Activated T-cell treated with anti-CD3 and anti-CD28 coated beads for 48 hours (primary cell): ENCODE results near the gene NEK10.

ENCODE experiments used
- DNase-seq: peaks from one replicate; pipeline ENCODE4 v3.0.0-alpha.2; 2020; ENCODE audit warnings: low read depth

The NEK10 gene

DNA sequence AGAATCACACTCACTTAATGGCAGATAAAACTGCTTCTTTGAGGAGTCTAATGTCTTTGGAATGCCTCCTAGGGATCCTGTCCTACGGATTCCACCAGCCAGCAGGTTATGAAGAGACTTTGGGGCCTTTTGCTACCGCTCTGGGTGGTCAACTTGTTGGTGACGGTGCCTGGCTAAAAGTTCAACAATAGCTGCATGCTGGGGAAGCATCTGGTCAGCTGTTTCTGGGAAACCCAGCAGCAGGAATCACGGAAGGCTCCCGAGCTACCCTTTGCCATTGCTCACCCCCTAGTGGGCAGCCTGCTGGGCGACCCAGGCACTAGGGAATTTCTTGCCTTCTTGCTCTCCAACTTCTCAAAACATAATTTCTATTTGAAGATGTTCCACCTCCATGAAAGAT is 263.3 kb downstream of the NEK10 start:
- DNase-seq: no peak

DNA sequence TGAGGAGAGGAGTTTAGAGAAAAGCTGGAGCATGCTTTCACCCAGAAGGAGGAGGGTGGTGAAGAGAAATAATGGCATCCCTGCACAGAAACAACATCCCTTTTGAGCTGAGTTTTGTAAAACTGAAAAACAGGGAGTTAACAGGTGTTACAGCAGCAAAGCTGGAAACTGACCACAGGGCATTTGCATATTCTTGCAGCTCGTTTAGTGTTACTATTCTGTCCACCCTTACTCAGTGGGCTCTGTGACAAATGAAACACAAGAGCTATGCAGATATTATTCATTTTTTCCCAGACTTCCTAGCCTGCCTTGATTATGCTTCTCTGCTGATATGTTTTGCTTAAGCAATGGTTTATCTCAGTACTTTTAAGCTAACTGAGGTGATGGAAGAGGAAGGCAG is 272.0 kb downstream of the NEK10 start:
- no peak for DNase-seq

DNA sequence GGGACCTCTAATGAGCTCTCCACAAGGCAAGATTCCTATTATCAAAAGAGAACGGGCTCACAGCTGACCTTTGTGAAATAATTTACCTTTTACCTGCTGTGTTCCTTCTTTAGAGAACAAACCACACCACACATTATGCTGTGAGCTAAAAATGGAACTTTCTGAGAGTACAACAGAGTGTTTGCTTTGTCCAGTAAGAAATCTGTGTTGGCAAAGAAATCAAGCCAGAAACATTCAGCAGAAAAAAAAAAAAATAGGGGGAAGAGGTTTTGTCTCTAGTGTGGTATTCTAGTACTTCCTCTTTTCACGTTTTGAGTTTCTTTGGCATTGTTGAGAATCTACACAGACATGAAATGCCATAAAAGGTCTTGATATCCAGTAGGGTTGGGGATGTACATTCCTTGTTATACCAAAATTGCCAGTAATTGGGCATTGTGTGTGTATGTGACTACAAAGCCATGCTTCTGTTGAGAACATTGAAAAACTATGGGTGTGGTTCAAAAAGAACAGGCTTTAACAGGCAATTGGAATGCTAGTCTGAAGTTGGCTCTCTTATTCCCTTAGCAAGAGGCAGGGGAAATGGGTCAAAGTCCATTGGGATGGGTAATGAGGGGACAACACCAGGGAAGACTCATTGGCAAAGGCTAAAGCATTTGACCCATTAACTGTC is 273.5 kb downstream of the NEK10 start:
- DNase-seq: no peak

DNA sequence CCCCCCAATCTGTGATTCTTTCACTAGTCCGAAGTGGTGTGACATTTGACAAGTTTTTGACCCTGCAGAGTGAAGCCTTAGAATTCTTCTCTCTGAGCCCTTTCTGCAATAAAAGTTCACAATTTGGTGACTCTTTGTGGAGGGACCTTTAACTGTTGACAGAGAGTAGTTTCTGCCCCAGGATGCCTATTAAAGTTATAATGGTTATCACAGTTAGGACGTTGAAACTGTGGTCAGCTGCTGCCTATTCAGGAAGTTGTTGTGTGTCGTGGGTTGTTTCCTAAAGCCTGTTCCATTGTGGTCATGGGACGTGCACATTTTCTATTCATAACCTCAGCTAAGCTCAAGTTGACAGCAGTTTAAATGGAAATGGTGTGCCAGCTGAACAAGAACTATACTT is 274.5 kb downstream of the NEK10 start:
- DNase-seq: no peak

DNA sequence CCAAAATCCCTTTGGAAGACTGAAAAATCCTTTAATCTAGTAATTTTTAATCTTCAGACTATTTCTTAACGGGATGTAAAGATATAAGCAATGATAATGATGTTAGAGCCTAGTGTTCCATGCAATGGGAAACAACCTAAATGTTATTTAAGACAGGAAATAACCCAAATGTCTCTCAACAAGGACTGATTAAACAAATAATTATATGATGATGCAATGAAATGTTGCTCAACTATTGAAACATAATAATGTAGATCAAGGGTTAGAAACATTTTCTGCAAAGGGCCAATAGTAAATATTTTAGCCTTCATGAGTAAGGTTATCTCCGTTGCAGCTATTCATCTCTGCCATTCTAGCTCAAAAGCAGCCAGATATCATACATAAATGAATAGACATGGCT is 275.4 kb downstream of the NEK10 start:
- no peak for DNase-seq

GRCh38 chr3:27090275-27091041 is 278.7 kb downstream of the NEK10 start:
- DNase-seq: no peak

DNA sequence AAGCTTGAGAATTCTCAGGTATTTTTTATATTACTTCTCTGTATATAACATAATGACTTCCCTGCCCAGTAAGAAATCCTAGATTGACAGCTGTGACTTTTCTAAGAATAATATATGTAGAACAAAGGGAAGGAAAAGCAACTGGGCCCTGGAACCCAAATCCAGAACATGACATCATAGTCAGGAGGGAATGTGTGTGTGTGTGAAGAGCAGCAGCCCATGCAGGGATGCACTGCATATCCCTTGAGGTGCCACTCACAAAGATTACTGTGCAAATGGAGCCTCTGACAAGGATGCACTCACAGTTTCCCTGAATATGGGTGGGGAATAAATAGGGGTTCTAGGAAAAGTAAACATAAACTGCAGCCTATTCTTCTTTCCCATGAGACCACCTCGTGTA is 279.5 kb downstream of the NEK10 start:
- DNase-seq: no peak

DNA sequence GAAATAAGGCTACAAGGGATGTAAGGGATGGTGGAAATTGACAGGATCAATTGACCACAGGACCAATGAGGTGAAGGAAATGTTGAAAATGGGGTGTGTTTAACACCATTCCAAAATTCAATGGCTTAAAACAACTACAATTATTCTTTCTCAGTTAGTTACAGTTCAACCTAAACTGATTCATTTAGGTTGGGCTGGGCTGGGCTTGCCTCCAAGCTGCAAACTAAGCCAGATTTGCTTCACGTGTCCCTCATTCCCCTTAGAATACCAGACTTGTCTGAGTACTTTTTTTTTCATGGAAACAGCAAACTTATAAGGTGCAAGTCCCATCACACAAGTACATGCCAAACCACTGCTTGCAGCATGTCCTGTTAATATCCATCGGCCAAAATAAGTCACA is 280.1 kb downstream of the NEK10 start:
- DNase-seq: no peak

DNA sequence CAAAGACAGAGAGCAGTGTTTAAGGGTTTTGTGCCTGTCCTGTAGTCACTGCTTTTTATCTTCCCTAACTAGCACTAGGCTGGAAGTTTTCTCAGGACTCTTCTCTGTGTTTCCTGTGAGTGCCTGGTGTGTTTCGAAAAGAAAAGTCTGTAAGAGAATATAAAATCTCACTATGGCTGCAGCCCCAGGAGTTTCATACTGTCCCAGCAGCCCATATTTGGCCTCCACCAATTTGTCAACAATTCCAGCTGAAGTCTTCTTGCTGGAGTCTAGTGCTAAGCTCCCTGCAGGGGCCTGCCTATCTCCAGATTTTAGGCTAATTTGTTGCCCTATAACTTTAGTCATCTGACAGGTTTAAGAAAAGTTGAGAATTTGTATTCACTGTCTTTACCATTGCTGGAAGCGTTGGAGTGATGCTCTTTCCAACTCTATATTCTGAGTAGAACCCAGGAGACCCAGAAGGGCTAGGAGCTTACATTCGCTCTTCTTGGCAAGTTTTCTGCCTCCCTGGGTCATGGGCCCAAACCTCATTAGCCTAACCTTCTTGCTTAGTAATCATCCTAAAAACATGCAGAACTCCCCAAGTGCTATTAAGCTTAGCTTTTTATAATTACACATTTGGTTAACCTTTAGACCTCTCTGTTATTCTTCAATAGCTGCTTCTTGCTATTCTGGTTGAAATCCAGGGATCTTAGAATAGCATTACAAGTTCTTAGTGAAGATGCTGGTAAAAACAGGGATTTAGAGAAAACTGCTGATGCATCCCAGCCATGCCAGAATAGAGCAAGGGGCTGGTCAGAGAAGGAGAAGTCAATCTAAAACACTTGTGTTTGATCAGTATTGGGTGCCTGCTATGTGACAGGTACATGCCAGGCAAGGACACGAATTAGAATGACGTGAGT is 283.1 kb downstream of the NEK10 start:
- no peak for DNase-seq

GRCh38 chr3:27081992-27082607 is 287.1 kb downstream of the NEK10 start:
- no peak for DNase-seq

DNA sequence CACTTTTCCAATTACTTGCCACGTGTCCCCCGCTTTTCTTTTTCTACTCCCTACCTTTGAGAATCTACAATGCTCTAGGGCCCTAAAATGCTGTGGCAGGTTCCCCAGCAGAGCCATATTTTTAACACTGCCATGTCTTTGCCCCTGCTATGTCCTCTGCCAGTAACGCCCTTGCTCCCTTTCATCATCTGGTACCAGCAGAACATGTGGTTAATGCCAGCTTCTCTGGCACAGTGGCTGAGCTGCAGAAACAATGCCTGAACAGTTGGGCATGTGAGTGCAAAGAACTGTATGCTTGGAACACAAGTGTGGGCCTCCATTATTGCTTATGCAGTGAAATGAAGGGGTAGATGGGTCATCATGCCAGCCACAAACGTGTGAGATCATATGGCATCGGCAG is 287.6 kb downstream of the NEK10 start:
- DNase-seq: no peak

- DNase-seq: no peak
Observed at GRCh38 chr3:27080258-27080525, 289.0 kb downstream of the NEK10 start.

DNA sequence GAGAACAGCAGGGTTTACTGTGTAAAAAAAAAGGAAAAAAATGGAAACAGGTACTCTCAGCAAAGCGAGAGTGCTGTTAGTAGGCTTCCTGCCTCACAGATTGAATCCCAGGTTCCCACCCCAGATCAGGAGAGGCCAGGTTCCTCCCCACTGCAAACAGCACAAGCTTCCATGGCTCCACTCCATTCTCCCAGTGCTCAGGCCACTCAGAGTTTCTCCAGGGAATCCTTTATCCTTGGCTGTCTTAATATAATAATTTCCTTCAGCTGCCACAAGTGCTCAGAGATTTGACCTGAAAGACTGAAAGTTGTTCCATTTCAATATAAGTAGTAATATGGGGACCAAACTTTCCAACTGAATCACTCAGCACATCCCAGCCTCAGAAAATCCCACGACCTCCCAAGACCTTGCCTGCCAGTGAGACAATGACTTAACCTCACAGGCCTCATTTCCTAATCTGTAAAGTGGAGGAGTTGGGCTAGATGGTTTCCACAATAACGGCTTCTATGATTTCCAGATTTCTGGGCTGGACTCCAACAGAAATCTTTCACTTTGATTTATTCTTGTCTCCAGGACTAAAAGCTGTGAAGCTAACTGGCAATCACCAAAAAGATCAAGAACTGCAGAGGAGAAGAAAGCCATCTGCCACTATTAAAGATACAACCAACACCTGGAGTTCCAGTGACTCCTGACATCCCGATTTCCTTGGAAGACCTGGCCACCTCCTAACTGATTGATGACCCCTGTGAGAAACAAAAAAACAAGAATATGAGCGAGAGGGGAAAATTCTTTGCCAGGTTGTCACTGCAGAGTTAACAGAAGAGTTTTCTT is 289.5 kb downstream of the NEK10 start:
- no peak for DNase-seq

DNA sequence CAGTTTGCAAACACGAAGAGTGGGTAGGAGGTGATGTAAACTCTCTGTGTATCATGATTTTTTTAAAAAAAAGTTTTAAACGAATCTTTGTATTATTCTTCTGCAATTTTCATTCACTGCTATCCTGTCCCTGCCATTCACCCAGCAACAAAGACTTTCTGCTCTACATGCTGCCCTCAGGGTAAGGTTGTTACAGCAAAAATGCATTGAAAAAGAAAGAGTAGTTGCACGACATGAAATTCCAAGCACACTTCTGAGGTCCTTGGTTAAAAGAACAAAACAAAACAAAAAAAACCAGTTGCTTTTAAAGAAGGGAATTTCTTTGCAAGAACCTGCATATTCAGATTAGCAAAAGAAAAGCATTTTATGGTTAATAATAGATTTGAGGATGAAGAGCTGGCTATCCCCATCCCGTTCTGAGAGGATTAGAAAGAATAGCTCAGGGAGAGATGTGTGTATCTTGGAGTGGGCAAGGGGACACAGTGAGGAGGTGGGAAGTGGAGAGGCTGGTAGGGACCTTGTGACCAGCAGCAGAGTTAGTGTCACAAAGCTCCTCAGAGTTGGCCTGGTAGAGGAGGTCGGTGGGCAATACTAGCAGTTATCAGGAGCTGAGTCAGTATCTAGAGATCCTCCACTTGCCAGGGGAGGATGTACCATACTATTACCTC is 290.8 kb downstream of the NEK10 start:
- no peak for DNase-seq

GRCh38 chr3:27076815-27077630 is 292.2 kb downstream of the NEK10 start:
- DNase-seq: no peak

DNA sequence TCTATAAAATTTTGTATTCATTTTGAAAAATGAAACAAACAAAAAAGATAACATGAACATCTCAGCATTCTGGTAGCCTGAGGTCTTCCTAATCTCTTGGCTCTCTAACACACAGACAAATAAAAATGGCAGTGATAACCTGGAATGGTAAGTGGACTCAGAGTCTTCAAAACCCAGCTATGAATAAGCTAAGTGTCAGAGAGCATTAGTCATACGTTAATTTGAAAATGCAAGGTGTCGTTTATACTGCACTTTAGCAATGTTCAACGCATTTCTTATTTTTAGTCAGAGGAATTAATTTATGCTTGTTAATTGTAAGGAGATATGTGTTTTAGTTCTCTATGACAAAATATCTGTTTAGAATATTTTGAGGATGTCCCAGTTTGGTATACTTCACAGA is 294.3 kb downstream of the NEK10 start:
- no peak for DNase-seq

DNA sequence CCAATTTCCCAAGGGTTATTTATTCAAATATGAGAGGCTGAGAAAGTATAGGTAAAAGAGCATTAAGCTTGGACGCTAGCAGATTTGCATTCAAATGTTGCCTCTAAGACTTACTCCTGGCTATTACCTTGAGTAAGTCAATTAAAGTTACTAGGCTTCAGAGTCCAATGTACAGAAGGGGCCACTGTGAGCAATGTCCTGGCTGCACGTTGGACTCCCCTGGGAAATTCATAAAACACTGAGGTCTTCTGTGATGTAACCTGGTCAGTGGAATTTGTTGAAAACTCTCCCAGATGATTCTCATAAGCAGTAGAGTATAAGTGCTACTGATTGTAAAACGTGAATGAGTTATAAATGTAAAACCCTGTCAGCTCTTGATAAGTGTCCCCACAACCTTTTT is 295.3 kb downstream of the NEK10 start:
- no peak for DNase-seq

- DNase-seq: no peak
Observed at GRCh38 chr3:27072810-27073651, 296.2 kb downstream of the NEK10 start.

DNA sequence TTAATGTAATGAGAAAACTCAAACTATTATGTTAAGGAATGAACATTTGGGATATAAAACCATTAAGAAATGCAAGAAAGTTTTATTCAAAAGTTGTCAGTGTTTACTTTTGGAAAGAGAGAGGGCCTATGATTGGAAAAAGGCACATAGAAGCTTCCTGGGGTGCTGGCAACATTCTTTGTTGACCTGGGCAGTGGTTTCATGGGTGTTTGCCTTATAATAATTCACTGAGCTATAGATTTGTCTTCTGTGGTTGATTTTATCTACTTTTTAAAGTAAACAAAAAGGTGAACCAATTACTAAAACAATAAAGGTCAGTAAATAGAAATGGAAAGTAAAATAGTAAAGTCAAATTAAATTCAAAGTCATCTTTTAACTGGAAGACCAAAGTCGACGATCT is 308.8 kb downstream of the NEK10 start:
- no peak for DNase-seq
